ENCODE data around the gene PJA2.
A peak's percentile ranks its signal among the peaks of the same experiment; 100 is the strongest.
"Not testable (repeated sequence)": the region's sequence is repeated elsewhere in the genome, so short reads cannot be mapped to it uniquely, and the experiment has no call there.

Gene PJA2

GRCh38 chr5:109413921-109414461 lies 4.2 kb upstream of the PJA2 start:
- H3K36me3 Mint-ChIP-seq, H3K27me3 Mint-ChIP-seq, H3K27ac Mint-ChIP-seq, H3K4me3 Mint-ChIP-seq: not testable (repeated sequence)
- H3K4me1 Mint-ChIP-seq (ENCODE audit: low read depth), result peaks cover 21% of the 10 kb centered on the region
- peaks cover 14% of the 10 kb centered on the region for H3K9me3 Mint-ChIP-seq (ENCODE audit: low read depth)

GRCh38 chr5:109413458-109413857 lies 3.7 kb upstream of the PJA2 start:
- peaks cover 24% of the 10 kb centered on the region for H3K4me1 Mint-ChIP-seq (ENCODE audit: low read depth)
- no peaks in the 10 kb centered on the region for H3K27me3 Mint-ChIP-seq
- H3K36me3 Mint-ChIP-seq, result peaks cover 9% of the 10 kb centered on the region
- no peak overlapping the region for H3K27ac Mint-ChIP-seq
- peaks cover 14% of the 10 kb centered on the region for H3K9me3 Mint-ChIP-seq (ENCODE audit: low read depth)
- no peak overlapping the region for H3K4me3 Mint-ChIP-seq

- no peaks in the 10 kb centered on the region for H3K27me3 Mint-ChIP-seq
- H3K4me1 Mint-ChIP-seq (ENCODE audit: low read depth), result peaks cover 27% of the 10 kb centered on the region
Measured at GRCh38 chr5:109412981-109413402, 3.2 kb upstream of the PJA2 start.

GRCh38 chr5:109411627-109412026 lies 1.9 kb upstream of the PJA2 start:
- Mint-ChIP-seq H3K27me3 (no peaks in the 10 kb centered on the region), H3K27ac (peak overlapping the region; percentile 59), H3K9me3 (ENCODE audit: low read depth) (peaks cover 14% of the 10 kb centered on the region), H3K36me3 (peaks cover 9% of the 10 kb centered on the region), H3K4me3 (peak overlapping the region; percentile 92), H3K4me1 (ENCODE audit: low read depth) (peaks cover 39% of the 10 kb centered on the region)

More at GRCh38 chr5:109412981-109413402, 3.2 kb upstream of the PJA2 start:
- H3K4me3 Mint-ChIP-seq, result no peak overlapping the region
- H3K36me3 Mint-ChIP-seq, result peaks cover 9% of the 10 kb centered on the region
- peaks cover 14% of the 10 kb centered on the region for H3K9me3 Mint-ChIP-seq (ENCODE audit: low read depth)
- H3K27ac Mint-ChIP-seq, result no peak overlapping the region

GRCh38 chr5:109411149-109411514 lies 1.4 kb upstream of the PJA2 start:
- peaks cover 9% of the 10 kb centered on the region for H3K36me3 Mint-ChIP-seq
- H3K27ac Mint-ChIP-seq, result peak overlapping the region; percentile 97
- H3K9me3 Mint-ChIP-seq (ENCODE audit: low read depth), result peaks cover 12% of the 10 kb centered on the region
- no peaks in the 10 kb centered on the region for H3K27me3 Mint-ChIP-seq
- peaks cover 44% of the 10 kb centered on the region for H3K4me1 Mint-ChIP-seq (ENCODE audit: low read depth)
- peak overlapping the region; percentile 92 for H3K4me3 Mint-ChIP-seq

- Mint-ChIP-seq H3K9me3 (ENCODE audit: low read depth) (peaks cover 9% of the 10 kb centered on the region), H3K4me1 (ENCODE audit: low read depth) (peaks cover 49% of the 10 kb centered on the region), H3K27me3 (no peaks in the 10 kb centered on the region), H3K4me3 (peak overlapping the region; percentile 92), H3K27ac (peak overlapping the region; percentile 97), H3K36me3 (peaks cover 6% of the 10 kb centered on the region)
Measured at GRCh38 chr5:109410389-109411148, 795 bp upstream of the PJA2 start.

- peak overlapping the region; percentile 97 for H3K27ac Mint-ChIP-seq
- H3K9me3 Mint-ChIP-seq (ENCODE audit: low read depth), result peaks cover 6% of the 10 kb centered on the region
- H3K27me3 Mint-ChIP-seq, result no peaks in the 10 kb centered on the region
- peak overlapping the region; percentile 92 for H3K4me3 Mint-ChIP-seq
- peaks cover 59% of the 10 kb centered on the region for H3K4me1 Mint-ChIP-seq (ENCODE audit: low read depth)
- peaks cover 5% of the 10 kb centered on the region for H3K36me3 Mint-ChIP-seq
Measured at GRCh38 chr5:109408991-109409843, 557 bp downstream of the PJA2 start.

GRCh38 chr5:109407913-109408312 lies 1.9 kb downstream of the PJA2 start:
- Mint-ChIP-seq H3K9me3 (ENCODE audit: low read depth) (no peaks in the 10 kb centered on the region), H3K27ac (peak overlapping the region; percentile 97), H3K36me3 (peaks cover 3% of the 10 kb centered on the region), H3K27me3 (no peaks in the 10 kb centered on the region), H3K4me3 (peak overlapping the region; percentile 92), H3K4me1 (ENCODE audit: low read depth) (peaks cover 63% of the 10 kb centered on the region)

- peaks cover 3% of the 10 kb centered on the region for H3K36me3 Mint-ChIP-seq
Measured at GRCh38 chr5:109406719-109407118, 3.1 kb downstream of the PJA2 start.

GRCh38 chr5:109404428-109404960 lies 5.3 kb downstream of the PJA2 start:
- peak overlapping the region; percentile 14 for H3K4me3 Mint-ChIP-seq
- H3K4me1 Mint-ChIP-seq (ENCODE audit: low read depth), result peaks cover 77% of the 10 kb centered on the region
- H3K27me3 Mint-ChIP-seq, result no peaks in the 10 kb centered on the region
- peak overlapping the region; percentile 73 for H3K27ac Mint-ChIP-seq
- H3K36me3 Mint-ChIP-seq, result peaks cover 6% of the 10 kb centered on the region
- no peaks in the 10 kb centered on the region for H3K9me3 Mint-ChIP-seq (ENCODE audit: low read depth)

More at GRCh38 chr5:109406719-109407118, 3.1 kb downstream of the PJA2 start:
- Mint-ChIP-seq H3K27me3 (no peaks in the 10 kb centered on the region), H3K4me3 (peak overlapping the region; percentile 41), H3K9me3 (ENCODE audit: low read depth) (no peaks in the 10 kb centered on the region), H3K4me1 (ENCODE audit: low read depth) (peaks cover 72% of the 10 kb centered on the region), H3K27ac (peak overlapping the region; percentile 61)

- peaks cover 80% of the 10 kb centered on the region for H3K4me1 Mint-ChIP-seq (ENCODE audit: low read depth)
- peak overlapping the region; percentile 68 for H3K27ac Mint-ChIP-seq
- peaks cover 9% of the 10 kb centered on the region for H3K36me3 Mint-ChIP-seq
- no peaks in the 10 kb centered on the region for H3K9me3 Mint-ChIP-seq (ENCODE audit: low read depth)
- H3K4me3 Mint-ChIP-seq, result peak overlapping the region; percentile 63
- H3K27me3 Mint-ChIP-seq, result no peaks in the 10 kb centered on the region
Measured at GRCh38 chr5:109403469-109403868, 6.3 kb downstream of the PJA2 start.

- Mint-ChIP-seq H3K27ac (peak overlapping the region; percentile 55), H3K36me3 (peaks cover 10% of the 10 kb centered on the region), H3K27me3 (no peaks in the 10 kb centered on the region), H3K4me1 (ENCODE audit: low read depth) (peaks cover 79% of the 10 kb centered on the region), H3K4me3 (peak overlapping the region; percentile 55), H3K9me3 (ENCODE audit: low read depth) (no peaks in the 10 kb centered on the region)
Measured at GRCh38 chr5:109399092-109399759, 10.5 kb downstream of the PJA2 start.

GRCh38 chr5:109396965-109397364 lies 12.8 kb downstream of the PJA2 start:
- Mint-ChIP-seq H3K4me1 (ENCODE audit: low read depth) (peaks cover 80% of the 10 kb centered on the region), H3K9me3 (ENCODE audit: low read depth) (no peaks in the 10 kb centered on the region), H3K27ac (no peak overlapping the region), H3K27me3 (no peaks in the 10 kb centered on the region), H3K4me3 (no peak overlapping the region), H3K36me3 (peaks cover 12% of the 10 kb centered on the region)

GRCh38 chr5:109394806-109395205 lies 15.0 kb downstream of the PJA2 start:
- H3K36me3 Mint-ChIP-seq, result peaks cover 19% of the 10 kb centered on the region
- H3K4me1 Mint-ChIP-seq (ENCODE audit: low read depth), result peaks cover 81% of the 10 kb centered on the region
- no peak overlapping the region for H3K4me3 Mint-ChIP-seq
- H3K27me3 Mint-ChIP-seq, result no peaks in the 10 kb centered on the region
- no peak overlapping the region for H3K27ac Mint-ChIP-seq
- no peaks in the 10 kb centered on the region for H3K9me3 Mint-ChIP-seq (ENCODE audit: low read depth)
